ENCODE results near the gene CD82.

GRCh38 chr11:44526438-44526837 is 39.0 kb upstream of the CD82 start:
- no peak for TF ChIP-seq POLR2AphosphoS5 (IDR thresholded peaks at IDR 0.05; ENCODE audit: low read depth, low read length)
- TF ChIP-seq TAF1 (IDR thresholded peaks at IDR 0.05; ENCODE audit: low read depth, low read length): no peak
- no peak for TF ChIP-seq POLR2A (IDR thresholded peaks at IDR 0.05; ENCODE audit: low read depth, low read length)
